ENCODE measurements around the gene ZBTB20. TPM values are rescaled to one million over a fixed set of nuclear protein-coding genes. Genes with fewer than 3 reads are reported as not detected.

ZBTB20 gene
- total and polyA plus RNA-seq, 4 donors: 0.69 to 128 (median 51.7) TPM

GRCh38 chr3:115099986-115100571 lies 47.0 kb downstream of the ZBTB20 start:
- Histone ChIP-seq H3K27ac (ENCODE audit: low read depth in 1 of 2, low read length in 2 of 2) (peak overlapping the region in 1 of 2 donors; percentile 48), H3K36me3 (ENCODE audit: control insufficient read depth in 1 of 2, insufficient read depth in 2 of 2, low read length in 1 of 2) (no peaks in the 10 kb centered on the region), H3K4me1 (ENCODE audit: control insufficient read depth in 1 of 2, insufficient read depth in 2 of 2, low read length in 2 of 2) (peaks cover 0 to 6% of the 10 kb centered on the region in 2 donors), H3K27me3 (ENCODE audit: control insufficient read depth in 1 of 2, insufficient read depth in 2 of 2, low read length in 1 of 2) (no peaks in the 10 kb centered on the region), H3K4me3 (ENCODE audit: low read length in 2 of 2) (peak overlapping the region; percentile 54 to 64), H3K9me3 (ENCODE audit: control insufficient read depth, low read length) (no peaks in the 10 kb centered on the region)
- ATAC-seq (ENCODE audit: low FRiP score): peak; percentile 78
- intact Hi-C loops (cut with DNase I): loop anchor here in 1 of 2 donors (5.0 to 10.0 kb wide), 2 partner anchors 45 to 278 kb away; partner anchors contain the start of gene ZBTB20
- no peak for DNase-seq
- 2% methylated on average over 5 of the region's 5 CpGs for WGBS, 2 donors

- DNase-seq (no peak), ATAC-seq (ENCODE audit: low FRiP score) (no peak)
- 15 to 16% methylated on average over 3 of the region's 3 CpGs for WGBS, 2 donors
- peak overlapping the region; percentile 54 to 64 for H3K4me3 ChIP-seq (ENCODE audit: low read length in 2 of 2)
- H3K27me3 ChIP-seq (ENCODE audit: control insufficient read depth in 1 of 2, insufficient read depth in 2 of 2, low read length in 1 of 2): no peaks in the 10 kb centered on the region
- H3K27ac ChIP-seq (ENCODE audit: low read depth in 1 of 2, low read length in 2 of 2): no peak overlapping the region
- H3K9me3 ChIP-seq (ENCODE audit: control insufficient read depth, low read length): no peaks in the 10 kb centered on the region
- no peaks in the 10 kb centered on the region for H3K36me3 ChIP-seq (ENCODE audit: control insufficient read depth in 1 of 2, insufficient read depth in 2 of 2, low read length in 1 of 2)
- H3K4me1 ChIP-seq (ENCODE audit: control insufficient read depth in 1 of 2, insufficient read depth in 2 of 2, low read length in 2 of 2): peaks cover 0 to 6% of the 10 kb centered on the region in 2 donors
- intact Hi-C loops (cut with DNase I): loop anchor here in 1 of 2 donors (10.0 kb wide), 1 partner anchor 45 kb away; the partner anchor contains the start of gene ZBTB20
These were observed 47.7 kb downstream of the ZBTB20 start for GRCh38 chr3:115099134-115099985.

- intact Hi-C loops (cut with DNase I): loop anchor here in 1 of 2 donors (10.0 kb wide), 1 partner anchor 46 kb away; the partner anchor contains the start of gene ZBTB20
- no peak for DNase-seq
- H3K36me3 ChIP-seq (ENCODE audit: control insufficient read depth in 1 of 2, insufficient read depth in 2 of 2, low read length in 1 of 2): no peaks in the 10 kb centered on the region
- peaks cover 0 to 6% of the 10 kb centered on the region in 2 donors for H3K4me1 ChIP-seq (ENCODE audit: control insufficient read depth in 1 of 2, insufficient read depth in 2 of 2, low read length in 2 of 2)
- H3K4me3 ChIP-seq (ENCODE audit: low read length in 2 of 2): no peak overlapping the region
- ATAC-seq (ENCODE audit: low FRiP score): no peak
- H3K9me3 ChIP-seq (ENCODE audit: control insufficient read depth, low read length): no peaks in the 10 kb centered on the region
- 88 to 90% methylated on average over 7 of the region's 7 CpGs for WGBS, 2 donors
- H3K27ac ChIP-seq (ENCODE audit: low read depth in 1 of 2, low read length in 2 of 2): no peak overlapping the region
- H3K27me3 ChIP-seq (ENCODE audit: control insufficient read depth in 1 of 2, insufficient read depth in 2 of 2, low read length in 1 of 2): no peaks in the 10 kb centered on the region
These were observed 48.6 kb downstream of the ZBTB20 start for GRCh38 chr3:115098354-115099073.

GRCh38 chr3:115095236-115095635 lies 51.9 kb downstream of the ZBTB20 start:
- ATAC-seq (ENCODE audit: low FRiP score): no peak
- Histone ChIP-seq H3K27ac (ENCODE audit: low read depth in 1 of 2, low read length in 2 of 2) (no peak overlapping the region), H3K27me3 (ENCODE audit: control insufficient read depth in 1 of 2, insufficient read depth in 2 of 2, low read length in 1 of 2) (no peaks in the 10 kb centered on the region), H3K4me1 (ENCODE audit: control insufficient read depth in 1 of 2, insufficient read depth in 2 of 2, low read length in 2 of 2) (peaks cover 0 to 9% of the 10 kb centered on the region in 2 donors), H3K9me3 (ENCODE audit: control insufficient read depth, low read length) (no peaks in the 10 kb centered on the region), H3K36me3 (ENCODE audit: control insufficient read depth in 1 of 2, insufficient read depth in 2 of 2, low read length in 1 of 2) (no peaks in the 10 kb centered on the region), H3K4me3 (ENCODE audit: low read length in 2 of 2) (no peak overlapping the region)
- intact Hi-C loops (cut with DNase I): loop anchor here in 1 of 2 donors (10.0 kb wide), 1 partner anchor 50 kb away; the partner anchor contains the start of gene ZBTB20
- no peak for DNase-seq
- WGBS, 2 donors: 61 to 72% methylated on average over 1 of the region's 1 CpG

- Histone ChIP-seq H3K36me3 (ENCODE audit: control insufficient read depth in 1 of 2, insufficient read depth in 2 of 2, low read length in 1 of 2) (no peaks in the 10 kb centered on the region), H3K27ac (ENCODE audit: low read depth in 1 of 2, low read length in 2 of 2) (no peak overlapping the region), H3K27me3 (ENCODE audit: control insufficient read depth in 1 of 2, insufficient read depth in 2 of 2, low read length in 1 of 2) (no peaks in the 10 kb centered on the region), H3K9me3 (ENCODE audit: control insufficient read depth, low read length) (no peaks in the 10 kb centered on the region), H3K4me1 (ENCODE audit: control insufficient read depth in 1 of 2, insufficient read depth in 2 of 2, low read length in 2 of 2) (peaks cover 3% of the 10 kb centered on the region in 2 donors), H3K4me3 (ENCODE audit: low read length in 2 of 2) (no peak overlapping the region)
- ATAC-seq (ENCODE audit: low FRiP score) (peak; percentile 95), DNase-seq (peak; percentile 74 to 79)
- intact Hi-C loops (cut with DNase I): loop anchor here (2.0 to 10.0 kb wide), 4 partner anchors 52 to 710 kb away; partner anchors contain the start of gene ZBTB20 (in 1 of the 2)
- 11 to 12% methylated on average over 4 of the region's 4 CpGs for WGBS, 2 donors
These were observed 54.8 kb downstream of the ZBTB20 start for GRCh38 chr3:115092220-115092791.

- 83 to 93% methylated on average over 1 of the region's 1 CpG for WGBS, 2 donors
- ATAC-seq (ENCODE audit: low FRiP score) (no peak), DNase-seq (no peak)
- Histone ChIP-seq H3K9me3 (ENCODE audit: control insufficient read depth, low read length) (no peaks in the 10 kb centered on the region), H3K4me3 (ENCODE audit: low read length in 2 of 2) (no peak overlapping the region), H3K27ac (ENCODE audit: low read depth in 1 of 2, low read length in 2 of 2) (no peak overlapping the region), H3K4me1 (ENCODE audit: control insufficient read depth in 1 of 2, insufficient read depth in 2 of 2, low read length in 2 of 2) (peaks cover 3% of the 10 kb centered on the region in 2 donors), H3K36me3 (ENCODE audit: control insufficient read depth in 1 of 2, insufficient read depth in 2 of 2, low read length in 1 of 2) (no peaks in the 10 kb centered on the region), H3K27me3 (ENCODE audit: control insufficient read depth in 1 of 2, insufficient read depth in 2 of 2, low read length in 1 of 2) (no peaks in the 10 kb centered on the region)
- intact Hi-C loops (cut with DNase I): loop anchor here (5.0 to 10.0 kb wide), 3 partner anchors 54 to 708 kb away; partner anchors contain the start of gene ZBTB20 (in 1 of the 2)
These were observed 56.4 kb downstream of the ZBTB20 start for GRCh38 chr3:115090712-115091111.

- Histone ChIP-seq H3K27ac (ENCODE audit: low read depth in 1 of 2, low read length in 2 of 2) (no peak overlapping the region), H3K27me3 (ENCODE audit: control insufficient read depth in 1 of 2, insufficient read depth in 2 of 2, low read length in 1 of 2) (no peaks in the 10 kb centered on the region), H3K4me3 (ENCODE audit: low read length in 2 of 2) (no peak overlapping the region), H3K9me3 (ENCODE audit: control insufficient read depth, low read length) (no peaks in the 10 kb centered on the region), H3K4me1 (ENCODE audit: control insufficient read depth in 1 of 2, insufficient read depth in 2 of 2, low read length in 2 of 2) (peaks cover 3% of the 10 kb centered on the region in 2 donors), H3K36me3 (ENCODE audit: control insufficient read depth in 1 of 2, insufficient read depth in 2 of 2, low read length in 1 of 2) (no peaks in the 10 kb centered on the region)
- WGBS, 2 donors: 90 to 95% methylated on average over 2 of the region's 2 CpGs
- intact Hi-C loops (cut with DNase I): no loop called here
- ATAC-seq (ENCODE audit: low FRiP score) (no peak), DNase-seq (no peak)
These were observed 57.6 kb downstream of the ZBTB20 start for GRCh38 chr3:115089481-115089880.

GRCh38 chr3:115087512-115087911 lies 59.6 kb downstream of the ZBTB20 start:
- intact Hi-C loops (cut with DNase I): no loop called here
- WGBS, 2 donors: 43 to 55% methylated on average over 1 of the region's 1 CpG
- peaks cover 3% of the 10 kb centered on the region in 2 donors for H3K4me1 ChIP-seq (ENCODE audit: control insufficient read depth in 1 of 2, insufficient read depth in 2 of 2, low read length in 2 of 2)
- H3K4me3 ChIP-seq (ENCODE audit: low read length in 2 of 2): no peak overlapping the region
- no peak overlapping the region for H3K27ac ChIP-seq (ENCODE audit: low read depth in 1 of 2, low read length in 2 of 2)
- no peaks in the 10 kb centered on the region for H3K9me3 ChIP-seq (ENCODE audit: control insufficient read depth, low read length)
- DNase-seq (no peak), ATAC-seq (ENCODE audit: low FRiP score) (no peak)
- no peaks in the 10 kb centered on the region for H3K36me3 ChIP-seq (ENCODE audit: control insufficient read depth in 1 of 2, insufficient read depth in 2 of 2, low read length in 1 of 2)
- no peaks in the 10 kb centered on the region for H3K27me3 ChIP-seq (ENCODE audit: control insufficient read depth in 1 of 2, insufficient read depth in 2 of 2, low read length in 1 of 2)

Measured in aorta (tissue), 5 donors.